Subcutaneous adipose tissue (tissue), 4 donors: ENCODE data around the gene MEGF9. TPM values are rescaled to one million over a fixed set of nuclear protein-coding genes. Genes with fewer than 3 reads are reported as not detected.

Experiments
- total RNA-seq, 4 donors: library from RNA; depleted of rRNA; stranded (reverse); fragments of >200 nt; gene quantifications; one replicate each; pipeline ENCODE4 v1.1.0, GENCODE V29; 2016
- TF ChIP-seq, protein P1 (sequence below): fragments of 450-650 bp; IDR thresholded peaks from one replicate; pipeline ENCODE4 v1.5.1; 2016; ENCODE audit warnings: low read depth, mild to moderate bottlenecking, control low read depth, antibody characterized with exemption, moderate library complexity

MEGF9 gene
- total RNA-seq, 4 donors from 2014 or later, result 33.7 to 55.1 (median 41.8) TPM

DNA sequence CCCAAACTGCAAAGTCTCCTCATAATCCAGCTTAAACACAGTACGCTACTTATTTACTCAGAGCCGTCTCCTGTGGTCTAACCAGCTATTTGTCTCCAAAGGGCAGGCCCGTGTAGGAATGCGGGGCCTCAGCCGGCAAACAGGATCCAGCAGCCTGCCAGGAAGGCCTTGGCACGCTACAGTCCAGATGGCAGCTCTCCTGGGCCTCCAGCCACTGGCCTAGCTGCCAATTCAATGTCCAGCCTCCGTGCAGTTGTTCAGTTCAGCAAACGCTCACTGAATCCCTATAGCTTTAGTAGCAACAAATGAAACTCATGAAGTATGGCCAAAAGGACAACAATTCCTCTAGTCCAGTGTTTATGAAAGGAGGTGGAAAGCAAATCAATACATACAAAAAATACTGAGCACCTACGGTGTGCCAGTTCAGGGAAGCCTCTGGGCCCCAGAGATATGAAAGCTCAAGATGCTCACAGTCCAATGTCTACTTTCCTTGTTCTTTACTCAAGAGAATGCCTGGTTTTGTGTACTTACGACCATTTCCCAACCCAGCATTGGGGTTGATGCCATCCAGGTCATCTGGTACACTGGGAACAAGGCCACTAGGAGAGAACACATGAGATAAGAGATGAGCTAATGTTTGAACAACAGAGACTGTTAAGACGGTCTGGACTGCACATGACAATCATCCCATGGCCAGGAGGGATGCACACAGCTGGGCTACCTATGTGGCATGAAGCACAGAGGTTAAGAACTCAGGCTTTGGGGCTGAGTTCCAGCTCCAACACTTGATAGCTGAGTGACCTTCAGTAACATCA, 142.6 kb downstream of the MEGF9 start:
- TF ChIP-seq, protein P1, sequence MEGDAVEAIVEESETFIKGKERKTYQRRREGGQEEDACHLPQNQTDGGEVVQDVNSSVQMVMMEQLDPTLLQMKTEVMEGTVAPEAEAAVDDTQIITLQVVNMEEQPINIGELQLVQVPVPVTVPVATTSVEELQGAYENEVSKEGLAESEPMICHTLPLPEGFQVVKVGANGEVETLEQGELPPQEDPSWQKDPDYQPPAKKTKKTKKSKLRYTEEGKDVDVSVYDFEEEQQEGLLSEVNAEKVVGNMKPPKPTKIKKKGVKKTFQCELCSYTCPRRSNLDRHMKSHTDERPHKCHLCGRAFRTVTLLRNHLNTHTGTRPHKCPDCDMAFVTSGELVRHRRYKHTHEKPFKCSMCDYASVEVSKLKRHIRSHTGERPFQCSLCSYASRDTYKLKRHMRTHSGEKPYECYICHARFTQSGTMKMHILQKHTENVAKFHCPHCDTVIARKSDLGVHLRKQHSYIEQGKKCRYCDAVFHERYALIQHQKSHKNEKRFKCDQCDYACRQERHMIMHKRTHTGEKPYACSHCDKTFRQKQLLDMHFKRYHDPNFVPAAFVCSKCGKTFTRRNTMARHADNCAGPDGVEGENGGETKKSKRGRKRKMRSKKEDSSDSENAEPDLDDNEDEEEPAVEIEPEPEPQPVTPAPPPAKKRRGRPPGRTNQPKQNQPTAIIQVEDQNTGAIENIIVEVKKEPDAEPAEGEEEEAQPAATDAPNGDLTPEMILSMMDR, result no peak

DNA sequence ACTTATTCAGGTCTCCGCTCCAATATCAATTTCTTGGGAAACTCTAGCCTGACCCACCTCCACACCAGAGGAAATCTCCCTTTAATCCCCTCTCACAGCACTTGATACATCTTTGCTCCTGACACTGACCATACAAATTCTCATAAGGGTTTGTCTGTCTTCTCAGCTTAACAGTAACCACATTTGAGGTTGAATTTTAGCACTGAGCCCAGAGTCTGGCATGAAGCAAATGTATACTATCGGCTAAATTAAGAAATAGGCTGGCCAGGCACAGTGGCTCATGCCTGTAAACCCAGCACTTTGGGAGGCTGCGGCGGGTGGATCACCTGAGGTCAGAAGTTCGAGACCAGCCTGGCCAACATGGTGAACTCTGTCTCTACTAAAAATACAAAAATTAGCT, 144.0 kb downstream of the MEGF9 start:
- TF ChIP-seq, protein P1, result no peak

DNA sequence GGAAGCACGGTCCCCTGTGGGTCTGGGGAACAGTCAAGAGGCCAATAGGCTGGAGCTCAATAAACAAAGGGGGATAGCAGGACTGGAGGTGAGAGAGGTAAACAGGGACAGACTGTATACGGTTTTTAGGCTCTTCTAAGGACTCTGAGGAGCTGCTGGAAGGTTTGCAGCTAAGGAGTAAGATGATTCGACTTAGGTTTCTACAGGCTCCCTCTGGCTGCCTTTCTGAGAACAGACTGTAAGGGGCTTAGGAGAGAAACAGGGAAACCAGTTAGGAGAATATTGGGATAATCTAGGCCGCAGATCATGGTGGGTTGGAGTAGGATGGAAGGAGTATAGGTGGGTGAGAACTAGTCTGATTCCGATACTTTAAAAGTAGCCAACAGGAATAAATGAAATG, 144.7 kb downstream of the MEGF9 start:
- TF ChIP-seq, protein P1, result no peak

DNA sequence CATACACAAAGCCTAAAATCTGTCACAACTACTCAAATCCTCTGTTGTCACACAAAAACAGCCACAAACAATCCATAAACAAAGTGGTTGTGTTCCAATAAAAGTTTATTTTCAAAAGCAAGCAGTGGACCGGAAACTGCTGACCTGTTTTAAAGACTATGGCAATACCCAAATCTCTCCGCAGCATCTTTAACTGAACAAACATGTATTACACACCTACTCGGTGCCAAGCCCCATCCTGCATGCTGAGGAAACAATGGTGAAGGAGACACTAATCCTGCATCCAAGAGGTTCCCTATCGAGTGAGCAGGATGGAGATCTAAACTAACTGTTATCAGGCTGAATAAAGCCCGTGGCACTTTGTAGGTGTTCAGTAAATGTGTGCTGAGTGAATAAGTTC, 145.5 kb downstream of the MEGF9 start:
- TF ChIP-seq, protein P1, result no peak

DNA sequence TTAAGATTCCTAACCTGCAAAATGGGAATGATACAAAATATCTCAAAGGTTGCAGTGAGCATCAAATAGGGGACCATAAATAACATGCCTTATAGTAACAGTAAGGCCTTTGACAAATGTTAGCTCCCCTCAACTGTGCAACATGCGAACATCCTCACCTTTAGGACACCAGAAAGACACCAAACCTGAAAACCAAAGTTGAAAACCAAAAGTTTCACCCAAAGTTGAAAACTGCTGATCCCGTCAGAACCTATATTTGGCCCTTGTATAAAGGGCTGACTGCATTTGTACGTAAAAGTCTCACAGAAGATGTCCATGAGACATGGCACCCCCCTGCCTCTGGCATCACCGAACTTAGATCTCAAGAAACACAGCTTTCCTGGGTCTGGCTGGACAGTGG, 146.4 kb downstream of the MEGF9 start:
- TF ChIP-seq, protein P1, result no peak

DNA sequence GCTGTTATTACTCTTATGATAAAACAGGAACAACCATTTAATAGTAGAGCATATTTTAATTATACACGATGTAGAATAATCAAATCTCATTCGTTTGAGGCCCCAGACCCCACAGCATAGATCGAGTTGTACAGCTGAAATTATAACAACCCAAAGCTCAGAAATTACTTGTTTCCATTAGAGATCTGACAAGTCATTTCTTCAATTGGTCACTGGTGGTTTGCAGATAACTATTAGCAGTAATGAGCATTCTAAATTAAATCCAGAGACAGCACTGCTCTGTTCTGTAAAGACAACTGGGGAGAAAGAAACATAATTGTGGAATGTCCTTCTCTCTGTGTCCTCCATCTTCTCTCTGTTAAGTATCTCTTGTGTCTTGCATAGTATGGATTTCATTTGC, 147.2 kb downstream of the MEGF9 start:
- TF ChIP-seq, protein P1, result no peak

DNA sequence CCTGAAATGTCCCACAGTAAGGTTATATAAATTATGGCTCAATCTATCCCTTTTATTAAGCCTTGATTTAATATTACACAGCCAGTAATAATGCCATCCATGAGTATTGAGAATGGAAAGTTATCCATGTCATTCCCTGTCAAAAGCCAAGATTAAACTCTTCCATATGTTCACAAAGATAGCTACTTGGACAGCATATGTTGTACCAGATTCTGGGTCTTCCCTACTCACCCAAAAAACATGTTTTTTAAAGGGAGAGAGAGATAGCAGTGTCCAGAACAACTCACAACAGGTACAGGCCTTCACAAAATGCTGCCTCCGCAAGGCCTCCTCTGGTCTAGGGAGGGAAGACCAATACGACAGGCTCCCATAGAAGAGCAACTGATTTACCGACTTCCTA, 149.7 kb downstream of the MEGF9 start:
- TF ChIP-seq, protein P1, result no peak
